Activated naive CD8-positive, alpha-beta T cell treated with anti-CD3 and anti-CD28 coated beads, Interleukin-2, amount 50 U/mL, for 24 hours (primary cell): Measurements from ENCODE around the gene OLIG1.

Source experiments
- ATAC-seq: fragments of 150-1000 bp; cut with Tn5 transposase; one replicate; pipeline ENCODE4 v1.10.0; 2021
- DNase-seq: peaks from one replicate; pipeline ENCODE4 v3.0.0; 2021
- H3K27ac Mint-ChIP-seq: one replicate; pipeline ENCODE4 v1.8.0; 2021; ENCODE audit warnings: mild to moderate bottlenecking, mixed read lengths
- H3K27me3 Mint-ChIP-seq: one replicate; pipeline ENCODE4 v1.8.0; 2021; ENCODE audit warnings: mixed read lengths
- H3K36me3 Mint-ChIP-seq: one replicate; pipeline ENCODE4 v1.8.0; 2021; ENCODE audit warnings: low read depth, mixed read lengths
- H3K4me1 Mint-ChIP-seq: one replicate; pipeline ENCODE4 v1.8.0; 2021; ENCODE audit warnings: mixed read lengths
- H3K4me3 Mint-ChIP-seq: one replicate; pipeline ENCODE4 v1.8.0; 2021; ENCODE audit warnings: mild to moderate bottlenecking, moderate library complexity, mixed read lengths
- H3K9me3 Mint-ChIP-seq: one replicate; pipeline ENCODE4 v1.8.0; 2021; ENCODE audit warnings: mixed read lengths

Gene OLIG1

DNA sequence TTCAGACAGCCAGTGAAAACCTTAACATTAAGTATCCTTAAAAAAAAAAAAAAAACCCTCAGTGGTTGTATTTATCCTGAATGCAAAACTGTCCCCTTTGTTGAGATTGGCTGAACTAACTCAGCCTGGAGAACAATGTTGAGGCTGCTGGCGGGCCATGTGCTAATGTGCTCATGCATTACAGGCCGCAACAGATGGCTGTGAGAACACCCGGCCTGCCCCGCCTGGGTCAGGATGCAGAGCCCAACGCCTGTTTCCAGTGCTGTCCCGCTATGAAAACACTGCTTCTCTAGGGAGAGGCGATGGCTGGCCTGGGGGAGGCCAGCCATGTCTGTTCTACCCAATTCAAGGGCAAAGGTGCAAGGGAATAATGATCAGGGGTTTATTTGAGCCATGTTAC lies 30.4 kb upstream of the OLIG1 start:
- no peak for DNase-seq
- Mint-ChIP-seq H3K9me3 (no peaks in the 10 kb centered on the region), H3K4me3 (no peak overlapping the region), H3K36me3 (no peaks in the 10 kb centered on the region), H3K27me3 (peaks cover 40% of the 10 kb centered on the region), H3K4me1 (peaks cover 11% of the 10 kb centered on the region), H3K27ac (no peak overlapping the region)
- ATAC-seq, result no peak

- ATAC-seq, result no peak
- Mint-ChIP-seq H3K36me3 (no peaks in the 10 kb centered on the region), H3K27me3 (peaks cover 38% of the 10 kb centered on the region), H3K4me3 (no peak overlapping the region), H3K4me1 (peaks cover 10% of the 10 kb centered on the region), H3K9me3 (no peaks in the 10 kb centered on the region), H3K27ac (no peak overlapping the region)
- no peak for DNase-seq
These were observed 29.7 kb upstream of the OLIG1 start for GRCh38 chr21:33040215-33040614.

DNA sequence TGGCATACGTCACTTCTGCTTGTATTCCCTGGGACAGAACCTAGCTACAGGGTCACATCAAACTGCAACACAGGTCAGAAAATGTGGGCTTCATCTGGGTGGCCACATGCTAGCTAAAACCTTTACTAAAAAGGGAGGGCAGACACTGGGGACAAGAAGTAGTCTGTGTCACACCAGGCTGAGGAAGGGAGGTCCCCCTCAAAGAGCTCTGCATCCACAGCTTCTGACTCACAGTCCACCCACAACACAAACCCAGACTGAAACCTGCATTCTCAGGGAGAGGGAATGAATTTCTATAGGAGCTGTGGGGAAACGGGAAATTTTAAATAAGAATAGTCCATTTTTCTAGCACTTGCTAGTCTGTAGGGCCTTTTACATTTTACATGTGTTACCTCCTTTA lies 28.0 kb upstream of the OLIG1 start:
- Mint-ChIP-seq H3K4me1 (peaks cover 2% of the 10 kb centered on the region), H3K9me3 (no peaks in the 10 kb centered on the region), H3K27ac (no peak overlapping the region), H3K4me3 (no peak overlapping the region), H3K36me3 (no peaks in the 10 kb centered on the region), H3K27me3 (peaks cover 42% of the 10 kb centered on the region)
- DNase-seq (no peak), ATAC-seq (no peak)

- no peak for ATAC-seq
- DNase-seq, result no peak
- Mint-ChIP-seq H3K4me1 (no peaks in the 10 kb centered on the region), H3K36me3 (no peaks in the 10 kb centered on the region), H3K4me3 (no peak overlapping the region), H3K9me3 (no peaks in the 10 kb centered on the region), H3K27ac (no peak overlapping the region), H3K27me3 (peaks cover 42% of the 10 kb centered on the region)
These were observed 27.1 kb upstream of the OLIG1 start for GRCh38 chr21:33042812-33043211.

GRCh38 chr21:33046455-33046854 lies 23.5 kb upstream of the OLIG1 start:
- Mint-ChIP-seq H3K27me3 (peaks cover 31% of the 10 kb centered on the region), H3K4me3 (no peak overlapping the region)

GRCh38 chr21:33047231-33047630 lies 22.7 kb upstream of the OLIG1 start:
- no peak overlapping the region for H3K27ac Mint-ChIP-seq
- DNase-seq, result no peak
- no peak for ATAC-seq

More at GRCh38 chr21:33046455-33046854, 23.5 kb upstream of the OLIG1 start:
- no peaks in the 10 kb centered on the region for H3K4me1 Mint-ChIP-seq
- no peak for DNase-seq
- no peaks in the 10 kb centered on the region for H3K9me3 Mint-ChIP-seq
- H3K36me3 Mint-ChIP-seq, result no peaks in the 10 kb centered on the region
- no peak overlapping the region for H3K27ac Mint-ChIP-seq
- no peak for ATAC-seq

GRCh38 chr21:33051925-33052324 lies 18.0 kb upstream of the OLIG1 start:
- DNase-seq (no peak), ATAC-seq (no peak)
- H3K4me1 Mint-ChIP-seq, result no peaks in the 10 kb centered on the region
- no peaks in the 10 kb centered on the region for H3K27me3 Mint-ChIP-seq
- no peaks in the 10 kb centered on the region for H3K9me3 Mint-ChIP-seq
- H3K36me3 Mint-ChIP-seq, result no peaks in the 10 kb centered on the region
- H3K27ac Mint-ChIP-seq, result no peak overlapping the region
- H3K4me3 Mint-ChIP-seq, result no peak overlapping the region

More at GRCh38 chr21:33047231-33047630, 22.7 kb upstream of the OLIG1 start:
- Mint-ChIP-seq H3K4me3 (no peak overlapping the region), H3K9me3 (no peaks in the 10 kb centered on the region), H3K27me3 (peaks cover 25% of the 10 kb centered on the region), H3K4me1 (no peaks in the 10 kb centered on the region), H3K36me3 (no peaks in the 10 kb centered on the region)

GRCh38 chr21:33053951-33054350 lies 16.0 kb upstream of the OLIG1 start:
- H3K4me1 Mint-ChIP-seq, result no peaks in the 10 kb centered on the region
- no peaks in the 10 kb centered on the region for H3K36me3 Mint-ChIP-seq
- H3K9me3 Mint-ChIP-seq, result no peaks in the 10 kb centered on the region
- H3K4me3 Mint-ChIP-seq, result no peak overlapping the region
- no peak for DNase-seq
- no peak overlapping the region for H3K27ac Mint-ChIP-seq
- no peaks in the 10 kb centered on the region for H3K27me3 Mint-ChIP-seq
- no peak for ATAC-seq

GRCh38 chr21:33055991-33056390 lies 13.9 kb upstream of the OLIG1 start:
- DNase-seq (no peak), ATAC-seq (no peak)
- Mint-ChIP-seq H3K27ac (no peak overlapping the region), H3K27me3 (peaks cover 6% of the 10 kb centered on the region), H3K4me1 (no peaks in the 10 kb centered on the region), H3K36me3 (no peaks in the 10 kb centered on the region), H3K9me3 (no peaks in the 10 kb centered on the region), H3K4me3 (no peak overlapping the region)

- Mint-ChIP-seq H3K4me1 (no peaks in the 10 kb centered on the region), H3K36me3 (no peaks in the 10 kb centered on the region), H3K9me3 (no peaks in the 10 kb centered on the region), H3K27ac (no peak overlapping the region), H3K27me3 (peaks cover 8% of the 10 kb centered on the region), H3K4me3 (no peak overlapping the region)
- no peak for DNase-seq
- ATAC-seq, result no peak
These were observed 12.5 kb upstream of the OLIG1 start for GRCh38 chr21:33057385-33057940.

DNA sequence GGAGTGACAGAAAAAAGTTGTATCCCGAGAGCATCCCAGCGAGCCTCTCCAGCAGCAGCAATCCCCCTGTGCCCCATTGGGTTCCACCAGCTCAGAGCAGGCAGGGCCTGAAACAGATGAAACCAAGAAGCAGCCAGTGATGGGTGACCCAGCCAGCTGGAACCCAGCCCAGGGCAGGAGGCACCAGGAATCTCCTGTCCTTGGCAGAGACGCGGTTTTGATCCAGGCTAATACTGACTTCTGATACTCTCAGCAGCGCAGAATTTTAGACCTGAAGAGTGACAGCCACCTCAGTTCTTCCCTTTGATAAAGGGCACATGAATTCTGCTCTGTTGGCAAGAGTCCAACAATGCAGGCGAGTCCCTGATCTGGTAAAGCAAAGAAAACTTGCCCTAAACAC lies 11.4 kb upstream of the OLIG1 start:
- Mint-ChIP-seq H3K36me3 (no peaks in the 10 kb centered on the region), H3K4me1 (no peaks in the 10 kb centered on the region), H3K27me3 (peaks cover 10% of the 10 kb centered on the region), H3K27ac (no peak overlapping the region), H3K9me3 (no peaks in the 10 kb centered on the region), H3K4me3 (no peak overlapping the region)
- ATAC-seq (no peak), DNase-seq (no peak)

DNA sequence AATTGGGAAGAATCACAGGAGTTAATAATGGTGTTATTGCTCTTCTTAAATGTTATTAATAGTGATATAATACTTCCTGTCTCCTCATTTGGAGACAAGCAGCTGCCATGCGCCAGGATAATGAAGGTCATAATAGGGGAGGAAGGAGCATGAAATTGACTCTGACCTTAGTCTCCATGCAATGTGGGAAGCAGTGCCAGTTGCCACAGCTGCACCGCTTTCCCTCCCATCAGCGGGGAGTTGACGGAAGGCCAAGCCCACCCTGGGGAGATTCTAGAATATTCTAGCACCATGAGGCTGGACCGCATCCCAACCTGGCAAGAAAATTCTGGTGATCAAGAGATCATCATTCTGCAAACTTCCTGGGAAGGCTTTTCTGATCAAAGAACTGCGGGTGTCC lies 11.0 kb upstream of the OLIG1 start:
- no peaks in the 10 kb centered on the region for H3K4me1 Mint-ChIP-seq

DNA sequence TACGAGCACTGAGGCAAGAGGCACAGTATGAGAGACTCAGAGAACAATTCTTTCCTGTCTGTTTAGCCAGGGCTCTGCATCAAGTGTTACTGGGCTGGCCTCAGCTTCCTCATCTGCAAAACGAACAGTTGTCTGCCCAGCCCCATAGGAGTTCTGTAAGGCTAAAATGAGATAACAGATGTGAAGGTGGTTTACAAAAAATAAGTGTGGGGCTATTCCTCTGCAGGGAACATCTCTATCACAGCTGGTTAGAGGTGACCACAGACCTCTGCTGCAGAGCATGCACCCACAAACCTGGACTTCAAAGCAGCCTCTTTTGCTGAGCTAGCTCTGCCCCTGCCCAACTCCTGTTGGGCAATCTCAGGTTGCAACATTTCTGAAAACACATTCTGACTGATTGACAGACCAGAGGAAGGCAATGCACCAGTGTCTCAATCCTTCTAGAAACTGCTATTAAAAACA lies 10.5 kb upstream of the OLIG1 start:
- Mint-ChIP-seq H3K27me3 (peaks cover 10% of the 10 kb centered on the region), H3K9me3 (no peaks in the 10 kb centered on the region), H3K36me3 (no peaks in the 10 kb centered on the region), H3K4me1 (no peaks in the 10 kb centered on the region), H3K27ac (no peak overlapping the region), H3K4me3 (no peak overlapping the region)
- ATAC-seq, result no peak
- no peak for DNase-seq

More for the DNA sequence above, 11.0 kb upstream of the OLIG1 start:
- Mint-ChIP-seq H3K4me3 (no peak overlapping the region), H3K36me3 (no peaks in the 10 kb centered on the region), H3K27ac (no peak overlapping the region), H3K27me3 (peaks cover 10% of the 10 kb centered on the region), H3K9me3 (no peaks in the 10 kb centered on the region)
- DNase-seq (no peak), ATAC-seq (no peak)

GRCh38 chr21:33061233-33061632 lies 8.7 kb upstream of the OLIG1 start:
- Mint-ChIP-seq H3K9me3 (no peaks in the 10 kb centered on the region), H3K36me3 (no peaks in the 10 kb centered on the region), H3K4me1 (no peaks in the 10 kb centered on the region), H3K27ac (no peak overlapping the region), H3K4me3 (no peak overlapping the region), H3K27me3 (peaks cover 25% of the 10 kb centered on the region)
- ATAC-seq, result no peak
- DNase-seq, result no peak

- DNase-seq (no peak), ATAC-seq (no peak)
- peaks cover 42% of the 10 kb centered on the region for H3K27me3 Mint-ChIP-seq
- H3K9me3 Mint-ChIP-seq, result no peaks in the 10 kb centered on the region
- no peaks in the 10 kb centered on the region for H3K4me1 Mint-ChIP-seq
- no peak overlapping the region for H3K27ac Mint-ChIP-seq
- no peak overlapping the region for H3K4me3 Mint-ChIP-seq
- no peaks in the 10 kb centered on the region for H3K36me3 Mint-ChIP-seq
These were observed 6.5 kb upstream of the OLIG1 start for GRCh38 chr21:33063375-33063883.
